ENCODE results near the gene RFXANK. TPM values are rescaled to one million over a fixed set of nuclear protein-coding genes. Genes with fewer than 3 reads are reported as not detected.

RFXANK gene
- total and polyA plus RNA-seq, 4 donors = 8.9 to 27.8 (median 19.0) TPM

DNA sequence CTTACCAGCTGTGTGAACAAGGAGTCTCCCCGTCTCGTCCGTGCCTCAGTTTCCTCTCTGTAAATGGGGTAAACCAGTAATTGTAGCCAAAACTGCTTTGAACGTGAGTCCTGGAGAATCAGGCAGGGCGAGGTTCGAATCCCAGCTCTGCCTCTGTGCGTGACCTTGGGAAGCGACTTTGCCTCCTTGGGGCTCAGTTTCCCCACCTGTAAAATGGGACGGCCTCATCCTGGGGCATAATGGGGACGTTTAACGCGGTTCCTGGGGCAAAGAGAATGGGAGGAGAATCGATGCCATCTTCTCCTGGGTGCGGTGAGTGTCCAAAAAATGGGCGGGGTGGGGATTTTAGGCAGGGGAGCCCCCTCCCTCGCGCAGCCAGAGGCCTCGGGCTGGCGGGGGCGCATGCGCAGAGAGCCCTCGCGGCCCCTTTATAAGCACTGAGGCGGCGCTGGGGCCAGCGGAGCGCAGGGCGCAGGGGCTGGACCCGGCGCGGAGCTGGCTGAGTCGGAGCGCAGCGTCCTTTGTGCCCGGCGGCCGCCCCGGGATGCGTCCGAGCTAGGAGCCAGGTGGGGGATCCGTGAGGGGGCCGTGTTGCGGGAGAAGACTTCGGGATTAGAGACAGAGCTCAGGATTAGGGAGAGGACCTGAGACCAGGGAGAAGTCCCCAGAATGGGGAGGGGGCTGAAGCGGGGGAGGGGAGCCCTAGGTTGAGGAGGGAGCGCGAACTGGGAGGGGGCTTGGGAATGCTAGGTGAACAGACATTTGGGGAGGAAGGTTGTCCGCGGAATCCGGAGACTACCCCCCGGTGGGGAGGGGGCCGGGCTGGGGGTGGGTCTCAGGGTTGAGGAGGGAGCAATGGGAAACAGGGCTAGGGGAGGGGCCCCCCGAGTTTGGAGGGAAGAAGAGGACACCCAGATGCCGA is 19.7 kb downstream of the RFXANK start, which contains the start of gene NCAN (continued):
- TF ChIP-seq, protein P1, sequence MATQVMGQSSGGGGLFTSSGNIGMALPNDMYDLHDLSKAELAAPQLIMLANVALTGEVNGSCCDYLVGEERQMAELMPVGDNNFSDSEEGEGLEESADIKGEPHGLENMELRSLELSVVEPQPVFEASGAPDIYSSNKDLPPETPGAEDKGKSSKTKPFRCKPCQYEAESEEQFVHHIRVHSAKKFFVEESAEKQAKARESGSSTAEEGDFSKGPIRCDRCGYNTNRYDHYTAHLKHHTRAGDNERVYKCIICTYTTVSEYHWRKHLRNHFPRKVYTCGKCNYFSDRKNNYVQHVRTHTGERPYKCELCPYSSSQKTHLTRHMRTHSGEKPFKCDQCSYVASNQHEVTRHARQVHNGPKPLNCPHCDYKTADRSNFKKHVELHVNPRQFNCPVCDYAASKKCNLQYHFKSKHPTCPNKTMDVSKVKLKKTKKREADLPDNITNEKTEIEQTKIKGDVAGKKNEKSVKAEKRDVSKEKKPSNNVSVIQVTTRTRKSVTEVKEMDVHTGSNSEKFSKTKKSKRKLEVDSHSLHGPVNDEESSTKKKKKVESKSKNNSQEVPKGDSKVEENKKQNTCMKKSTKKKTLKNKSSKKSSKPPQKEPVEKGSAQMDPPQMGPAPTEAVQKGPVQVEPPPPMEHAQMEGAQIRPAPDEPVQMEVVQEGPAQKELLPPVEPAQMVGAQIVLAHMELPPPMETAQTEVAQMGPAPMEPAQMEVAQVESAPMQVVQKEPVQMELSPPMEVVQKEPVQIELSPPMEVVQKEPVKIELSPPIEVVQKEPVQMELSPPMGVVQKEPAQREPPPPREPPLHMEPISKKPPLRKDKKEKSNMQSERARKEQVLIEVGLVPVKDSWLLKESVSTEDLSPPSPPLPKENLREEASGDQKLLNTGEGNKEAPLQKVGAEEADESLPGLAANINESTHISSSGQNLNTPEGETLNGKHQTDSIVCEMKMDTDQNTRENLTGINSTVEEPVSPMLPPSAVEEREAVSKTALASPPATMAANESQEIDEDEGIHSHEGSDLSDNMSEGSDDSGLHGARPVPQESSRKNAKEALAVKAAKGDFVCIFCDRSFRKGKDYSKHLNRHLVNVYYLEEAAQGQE (IDR thresholded peaks at IDR 0.05) = no peak
- TF ChIP-seq RXRA (IDR thresholded peaks at IDR 0.05) = no peak
- no peak for TF ChIP-seq YY1 (IDR thresholded peaks at IDR 0.05)
- TF ChIP-seq FOXA1 (IDR thresholded peaks at IDR 0.05) = no peak

DNA sequence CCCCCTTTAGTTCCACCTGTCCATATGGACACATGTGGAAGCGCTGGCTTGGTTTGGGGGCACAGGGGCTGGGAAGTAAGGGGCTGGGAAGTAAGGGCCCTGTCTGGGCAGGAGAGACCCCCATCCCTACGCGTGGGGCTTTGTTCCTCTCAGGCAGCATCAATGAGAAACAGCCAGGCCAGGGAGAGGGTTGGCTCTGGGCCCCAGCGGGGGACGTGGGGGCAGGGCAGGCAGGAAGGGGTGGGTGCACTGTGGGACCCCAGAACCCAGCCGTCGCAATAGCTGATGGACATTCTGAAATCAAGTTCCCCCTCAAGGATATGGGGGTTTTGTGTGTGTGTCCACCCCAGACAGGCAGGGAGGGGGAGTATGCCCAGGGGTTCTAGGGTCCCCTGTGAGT is 20.9 kb downstream of the RFXANK start:
- H3K27ac ChIP-seq (ENCODE audit: low read depth in 1 of 2, low read length in 2 of 2) = no peak overlapping the region
- no peak for DNase-seq (ENCODE audit: low spot score)
- no peaks in the 10 kb centered on the region for H3K36me3 ChIP-seq (ENCODE audit: control insufficient read depth in 4 of 4, insufficient read depth in 3 of 4, low read depth in 1 of 4, low read length in 3 of 4)
- H3K9ac ChIP-seq (ENCODE audit: low read depth in 1 of 2, low read length in 2 of 2) = no peak overlapping the region
- H3K9me3 ChIP-seq (ENCODE audit: control insufficient read depth in 4 of 4, low read length in 3 of 4) = no peaks in the 10 kb centered on the region
- WGBS = 11% methylated on average over 7 of the region's 7 CpGs
- H3K4me3 ChIP-seq (ENCODE audit: low read depth in 1 of 3, low read length in 3 of 3) = no peak overlapping the region
- no peaks in the 10 kb centered on the region for H3K4me1 ChIP-seq (ENCODE audit: control insufficient read depth in 4 of 4, insufficient read depth in 4 of 4, low read length in 3 of 4)
- H3K27me3 ChIP-seq (ENCODE audit: control insufficient read depth in 4 of 4, insufficient read depth in 4 of 4, low read length in 3 of 4) = peaks cover 0 to 5% (median 4%) of the 10 kb centered on the region in 4 donors
- no peak for TF ChIP-seq JUND (IDR thresholded peaks at IDR 0.05)

DNA sequence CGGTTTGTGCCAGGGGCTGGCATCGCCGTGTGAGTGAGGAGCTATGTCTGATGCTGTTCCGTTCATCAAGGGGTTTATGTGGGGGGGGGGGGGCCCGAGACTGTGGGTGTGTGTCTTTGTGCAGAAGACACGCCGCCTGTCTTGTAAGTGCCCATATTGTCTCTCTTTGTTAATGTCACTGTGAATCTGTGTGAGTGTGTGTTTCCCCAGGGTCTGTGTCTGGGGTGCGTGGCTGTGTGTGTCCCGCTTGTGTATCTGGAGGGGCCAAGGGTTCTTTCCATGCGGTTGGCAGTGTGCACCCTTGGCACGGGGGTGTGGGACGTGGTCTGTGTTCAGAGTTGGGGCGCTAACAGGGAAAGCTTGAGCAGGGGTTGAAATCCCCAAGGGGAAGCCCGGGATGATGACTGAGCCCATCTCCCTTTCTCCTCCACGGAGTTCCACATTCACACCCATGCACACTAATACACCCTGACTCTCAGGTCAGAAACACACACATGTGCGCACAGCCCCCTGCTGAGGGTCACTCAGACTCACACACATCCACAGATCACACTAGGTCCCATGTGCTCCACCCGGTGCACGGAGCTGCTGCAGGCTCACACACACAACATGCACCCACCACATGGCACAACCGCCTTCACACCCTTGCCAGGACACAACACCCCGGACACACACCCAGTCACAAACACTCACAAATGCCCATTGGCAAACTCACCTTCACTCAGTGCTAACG is 21.5 kb downstream of the RFXANK start:
- no peak for TF ChIP-seq GABPA (IDR thresholded peaks at IDR 0.05 in 1 of 2, conservative IDR thresholded peaks at IDR 0.05 in 1 of 2)
- no peak for TF ChIP-seq FOXA2 (IDR thresholded peaks at IDR 0.05)
- no peak for TF ChIP-seq YY1 (IDR thresholded peaks at IDR 0.05)
- no peak for TF ChIP-seq RAD21 (IDR thresholded peaks at IDR 0.05)
- no peak for TF ChIP-seq NR2F2 (IDR thresholded peaks at IDR 0.05)
- TF ChIP-seq, protein P2, sequence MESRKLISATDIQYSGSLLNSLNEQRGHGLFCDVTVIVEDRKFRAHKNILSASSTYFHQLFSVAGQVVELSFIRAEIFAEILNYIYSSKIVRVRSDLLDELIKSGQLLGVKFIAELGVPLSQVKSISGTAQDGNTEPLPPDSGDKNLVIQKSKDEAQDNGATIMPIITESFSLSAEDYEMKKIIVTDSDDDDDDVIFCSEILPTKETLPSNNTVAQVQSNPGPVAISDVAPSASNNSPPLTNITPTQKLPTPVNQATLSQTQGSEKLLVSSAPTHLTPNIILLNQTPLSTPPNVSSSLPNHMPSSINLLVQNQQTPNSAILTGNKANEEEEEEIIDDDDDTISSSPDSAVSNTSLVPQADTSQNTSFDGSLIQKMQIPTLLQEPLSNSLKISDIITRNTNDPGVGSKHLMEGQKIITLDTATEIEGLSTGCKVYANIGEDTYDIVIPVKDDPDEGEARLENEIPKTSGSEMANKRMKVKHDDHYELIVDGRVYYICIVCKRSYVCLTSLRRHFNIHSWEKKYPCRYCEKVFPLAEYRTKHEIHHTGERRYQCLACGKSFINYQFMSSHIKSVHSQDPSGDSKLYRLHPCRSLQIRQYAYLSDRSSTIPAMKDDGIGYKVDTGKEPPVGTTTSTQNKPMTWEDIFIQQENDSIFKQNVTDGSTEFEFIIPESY (IDR thresholded peaks at IDR 0.05) = no peak
- no peak for TF ChIP-seq FOXA1 (IDR thresholded peaks at IDR 0.05)
- TF ChIP-seq RXRA (IDR thresholded peaks at IDR 0.05) = no peak
- no peak for TF ChIP-seq TAF1 (conservative IDR thresholded peaks at IDR 0.05)
- no peak for TF ChIP-seq HNF4G (IDR thresholded peaks at IDR 0.05)
- TF ChIP-seq, protein P3, sequence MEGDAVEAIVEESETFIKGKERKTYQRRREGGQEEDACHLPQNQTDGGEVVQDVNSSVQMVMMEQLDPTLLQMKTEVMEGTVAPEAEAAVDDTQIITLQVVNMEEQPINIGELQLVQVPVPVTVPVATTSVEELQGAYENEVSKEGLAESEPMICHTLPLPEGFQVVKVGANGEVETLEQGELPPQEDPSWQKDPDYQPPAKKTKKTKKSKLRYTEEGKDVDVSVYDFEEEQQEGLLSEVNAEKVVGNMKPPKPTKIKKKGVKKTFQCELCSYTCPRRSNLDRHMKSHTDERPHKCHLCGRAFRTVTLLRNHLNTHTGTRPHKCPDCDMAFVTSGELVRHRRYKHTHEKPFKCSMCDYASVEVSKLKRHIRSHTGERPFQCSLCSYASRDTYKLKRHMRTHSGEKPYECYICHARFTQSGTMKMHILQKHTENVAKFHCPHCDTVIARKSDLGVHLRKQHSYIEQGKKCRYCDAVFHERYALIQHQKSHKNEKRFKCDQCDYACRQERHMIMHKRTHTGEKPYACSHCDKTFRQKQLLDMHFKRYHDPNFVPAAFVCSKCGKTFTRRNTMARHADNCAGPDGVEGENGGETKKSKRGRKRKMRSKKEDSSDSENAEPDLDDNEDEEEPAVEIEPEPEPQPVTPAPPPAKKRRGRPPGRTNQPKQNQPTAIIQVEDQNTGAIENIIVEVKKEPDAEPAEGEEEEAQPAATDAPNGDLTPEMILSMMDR (IDR thresholded peaks at IDR 0.05; ENCODE audit: low read depth, low read length, missing input control) = no peak
- TF ChIP-seq, protein P4, sequence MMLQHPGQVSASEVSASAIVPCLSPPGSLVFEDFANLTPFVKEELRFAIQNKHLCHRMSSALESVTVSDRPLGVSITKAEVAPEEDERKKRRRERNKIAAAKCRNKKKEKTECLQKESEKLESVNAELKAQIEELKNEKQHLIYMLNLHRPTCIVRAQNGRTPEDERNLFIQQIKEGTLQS (IDR thresholded peaks at IDR 0.05) = no peak
- Histone ChIP-seq H3K27ac (ENCODE audit: low read depth in 1 of 2, low read length in 2 of 2) (no peak overlapping the region), H3K4me1 (ENCODE audit: control insufficient read depth in 4 of 4, insufficient read depth in 4 of 4, low read length in 3 of 4) (no peaks in the 10 kb centered on the region), H3K36me3 (ENCODE audit: control insufficient read depth in 4 of 4, insufficient read depth in 3 of 4, low read depth in 1 of 4, low read length in 3 of 4) (no peaks in the 10 kb centered on the region), H3K4me3 (ENCODE audit: low read depth in 1 of 3, low read length in 3 of 3) (no peak overlapping the region), H3K9ac (ENCODE audit: low read depth in 1 of 2, low read length in 2 of 2) (no peak overlapping the region), H3K9me3 (ENCODE audit: control insufficient read depth in 4 of 4, low read length in 3 of 4) (no peaks in the 10 kb centered on the region), H3K27me3 (ENCODE audit: control insufficient read depth in 4 of 4, insufficient read depth in 4 of 4, low read length in 3 of 4) (peaks cover 0 to 5% (median 4%) of the 10 kb centered on the region in 4 donors)
- 48% methylated on average over 21 of the region's 21 CpGs for WGBS
- no peak for DNase-seq (ENCODE audit: low spot score)
